ENCODE measurements around the gene RPS6KA2.

RPS6KA2 gene

GRCh38 chr6:166633732-166634535 is 6.9 kb upstream of the RPS6KA2 start:
- no peak for DNase-seq

GRCh38 chr6:166632731-166633130 is 5.7 kb upstream of the RPS6KA2 start:
- no peak for DNase-seq

- no peak for DNase-seq
Observed at GRCh38 chr6:166630462-166630861, 3.4 kb upstream of the RPS6KA2 start.

- DNase-seq: peak; percentile 57
Observed at GRCh38 chr6:166629628-166630027, 2.6 kb upstream of the RPS6KA2 start.

GRCh38 chr6:166627875-166628801 is 1.1 kb upstream of the RPS6KA2 start:
- peak; percentile 10 for DNase-seq

- DNase-seq: peak; percentile 14
Observed at GRCh38 chr6:166626177-166627032, 646 bp downstream of the RPS6KA2 start.

GRCh38 chr6:166625356-166625755 is 1.7 kb downstream of the RPS6KA2 start:
- no peak for DNase-seq

- DNase-seq: peak; percentile 39
Observed at GRCh38 chr6:166624275-166624674, 2.8 kb downstream of the RPS6KA2 start.

GRCh38 chr6:166623318-166623717 is 3.7 kb downstream of the RPS6KA2 start:
- DNase-seq: peak; percentile 37

- DNase-seq: no peak
Observed at GRCh38 chr6:166621114-166621540, 5.9 kb downstream of the RPS6KA2 start.

GRCh38 chr6:166620478-166621113 is 6.5 kb downstream of the RPS6KA2 start:
- no peak for DNase-seq

- peak; percentile 92 for DNase-seq
Observed at GRCh38 chr6:166619912-166620311, 7.1 kb downstream of the RPS6KA2 start.

GRCh38 chr6:166618866-166619761 is 7.9 kb downstream of the RPS6KA2 start:
- no peak for DNase-seq

- no peak for DNase-seq
Observed at GRCh38 chr6:166618251-166618650, 8.8 kb downstream of the RPS6KA2 start.

- no peak for DNase-seq
Observed at GRCh38 chr6:166617359-166617758, 9.7 kb downstream of the RPS6KA2 start.

GRCh38 chr6:166616261-166617238 is 10.5 kb downstream of the RPS6KA2 start:
- no peak for DNase-seq

- DNase-seq: no peak
Observed at GRCh38 chr6:166615059-166615770, 11.8 kb downstream of the RPS6KA2 start.

- no peak for DNase-seq
Observed at GRCh38 chr6:166614589-166614988, 12.5 kb downstream of the RPS6KA2 start.

GRCh38 chr6:166614171-166614583 is 12.9 kb downstream of the RPS6KA2 start:
- DNase-seq: no peak
